Esophagus squamous epithelium (tissue), 5 donors: ENCODE results near the gene NHS. TPM values are rescaled to one million over a fixed set of nuclear protein-coding genes. Genes with fewer than 3 reads are reported as not detected.

Source experiments
- DNase-seq: peaks from one replicate; lab custom pipeline; 2025; lab: John Stamatoyannopoulos, UW
- H3K27ac ChIP-seq, 4 donors: fragments of 200-600 bp; sonication (generic); one replicate each; pipeline ENCODE4 v1.5.1; 2016 to 2019; ENCODE audit warnings: mild to moderate bottlenecking in 1 of 4
- H3K27me3 ChIP-seq, 4 donors: fragments of 200-600 bp; sonication (generic); 1 replicate in 3 of 4; 2 replicates in 1 of 4; pipeline versions ENCODE4 v1.5.1 to v1.6.0; 2017 to 2021; ENCODE audit warnings: antibody characterized with exemption in 1 of 4
- H3K36me3 ChIP-seq, 3 donors: fragments of 200-600 bp; sonication (generic); one replicate each; pipeline ENCODE4 v1.5.1; 2016 to 2019
- H3K4me1 ChIP-seq, 3 donors: fragments of 200-600 bp; sonication (generic); one replicate each; pipeline ENCODE4 v1.5.1; 2017 to 2019
- H3K4me3 ChIP-seq, 4 donors: fragments of 200-600 bp; sonication (generic); 1 replicate in 3 of 4; 2 replicates in 1 of 4; pipeline ENCODE4 v1.5.1; 2016 to 2019; ENCODE audit warnings: mild to moderate bottlenecking in 2 of 4, moderate library complexity in 1 of 4
- H3K9me3 ChIP-seq, 3 donors: fragments of 200-600 bp; sonication (generic); one replicate each; pipeline ENCODE4 v1.5.1; 2016 to 2019
- POLR2A ChIP-seq, 4 donors: fragments of 450-650 bp; IDR thresholded peaks; one replicate each; pipeline ENCODE4 v1.6.1; 2017; ENCODE audit warnings: antibody characterized with exemption in 4 of 4, mild to moderate bottlenecking in 4 of 4, moderate library complexity in 3 of 4
- WGBS, 2 donors: methylation state at CpG; one replicate each; pipeline ENCODE4 v1.1.5; 2018; 5-methylcytosine and 5-hydroxymethylcytosine counted together
- intact Hi-C: fragments of 100-400 bp; cut with DNase I; formaldehyde crosslinking; loops from one replicate; pipeline ENCODE4 v1.15.0; 2022
- small RNA-seq, 4 donors: library from RNA; depleted of rRNA; stranded (forward); fragments of <200 nt; gene quantifications; one replicate each; pipeline ENCODE3, GENCODE V24; 2016
- total RNA-seq, 4 donors: library from RNA; depleted of rRNA; stranded (reverse); fragments of >200 nt; gene quantifications; one replicate each; pipeline ENCODE4 v1.1.0, GENCODE V29; 2016
- TF ChIP-seq, protein P1 (sequence below), 6 experiments: fragments of 450-650 bp in 4 of 6; fragments of 200-600 bp in 2 of 6; sonication (generic) in 2 of 6; IDR thresholded peaks; one replicate each; pipeline ENCODE4 v1.5.1; 2016 to 2019; ENCODE audit warnings: antibody characterized with exemption in 6 of 6, mild to moderate bottlenecking in 4 of 6, moderate library complexity in 4 of 6
- donor health status: DM: yes; HTN: yes; CAD: no.

NHS gene
- total RNA-seq, 4 donors from 2014 or later = 1.2 to 3.4 (median 2.6) TPM

DNA sequence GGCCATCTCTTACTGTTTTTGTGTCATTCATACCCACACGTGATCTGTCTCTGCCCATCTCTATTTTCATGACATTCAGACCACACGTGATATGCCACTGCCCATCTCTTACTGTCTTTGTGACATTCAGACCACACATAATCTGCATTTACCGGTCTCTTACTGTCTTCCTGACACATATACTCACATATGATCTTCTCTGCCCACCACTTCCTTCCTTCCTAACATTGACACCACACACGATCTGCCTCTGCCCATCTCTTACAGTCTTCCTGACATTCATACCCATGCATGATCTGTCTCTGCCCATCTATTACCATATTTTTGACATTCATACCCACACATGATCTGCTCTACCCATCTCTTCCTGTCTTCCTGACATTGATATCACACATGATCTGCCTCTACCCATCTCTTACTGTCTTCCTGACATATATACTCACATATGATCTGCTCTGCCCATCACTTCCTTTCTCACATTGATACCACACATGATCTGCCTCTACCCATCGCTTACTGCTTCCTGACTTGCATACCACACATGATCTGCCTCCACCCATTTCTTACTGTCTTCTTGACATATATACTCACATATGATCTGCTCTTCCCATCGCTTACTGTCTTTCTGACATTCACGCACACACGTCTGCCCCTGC lies 398.3 kb downstream of the NHS start:
- DNase-seq = no peak
- H3K27me3 ChIP-seq = no peaks in the 10 kb centered on the region
- no peak overlapping the region for H3K4me3 ChIP-seq
- no peaks in the 10 kb centered on the region for H3K9me3 ChIP-seq
- intact Hi-C loops = no loop called here
- WGBS, 2 donors = 74 to 78% methylated on average over 8 of the region's 8 CpGs
- TF ChIP-seq, protein P1, sequence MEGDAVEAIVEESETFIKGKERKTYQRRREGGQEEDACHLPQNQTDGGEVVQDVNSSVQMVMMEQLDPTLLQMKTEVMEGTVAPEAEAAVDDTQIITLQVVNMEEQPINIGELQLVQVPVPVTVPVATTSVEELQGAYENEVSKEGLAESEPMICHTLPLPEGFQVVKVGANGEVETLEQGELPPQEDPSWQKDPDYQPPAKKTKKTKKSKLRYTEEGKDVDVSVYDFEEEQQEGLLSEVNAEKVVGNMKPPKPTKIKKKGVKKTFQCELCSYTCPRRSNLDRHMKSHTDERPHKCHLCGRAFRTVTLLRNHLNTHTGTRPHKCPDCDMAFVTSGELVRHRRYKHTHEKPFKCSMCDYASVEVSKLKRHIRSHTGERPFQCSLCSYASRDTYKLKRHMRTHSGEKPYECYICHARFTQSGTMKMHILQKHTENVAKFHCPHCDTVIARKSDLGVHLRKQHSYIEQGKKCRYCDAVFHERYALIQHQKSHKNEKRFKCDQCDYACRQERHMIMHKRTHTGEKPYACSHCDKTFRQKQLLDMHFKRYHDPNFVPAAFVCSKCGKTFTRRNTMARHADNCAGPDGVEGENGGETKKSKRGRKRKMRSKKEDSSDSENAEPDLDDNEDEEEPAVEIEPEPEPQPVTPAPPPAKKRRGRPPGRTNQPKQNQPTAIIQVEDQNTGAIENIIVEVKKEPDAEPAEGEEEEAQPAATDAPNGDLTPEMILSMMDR (IDR thresholded peaks at IDR 0.05) = no peak
- no peak for TF ChIP-seq POLR2A (IDR thresholded peaks at IDR 0.05)
- no peak overlapping the region for H3K27ac ChIP-seq
- H3K4me1 ChIP-seq = no peaks in the 10 kb centered on the region
- no peaks in the 10 kb centered on the region for H3K36me3 ChIP-seq

DNA sequence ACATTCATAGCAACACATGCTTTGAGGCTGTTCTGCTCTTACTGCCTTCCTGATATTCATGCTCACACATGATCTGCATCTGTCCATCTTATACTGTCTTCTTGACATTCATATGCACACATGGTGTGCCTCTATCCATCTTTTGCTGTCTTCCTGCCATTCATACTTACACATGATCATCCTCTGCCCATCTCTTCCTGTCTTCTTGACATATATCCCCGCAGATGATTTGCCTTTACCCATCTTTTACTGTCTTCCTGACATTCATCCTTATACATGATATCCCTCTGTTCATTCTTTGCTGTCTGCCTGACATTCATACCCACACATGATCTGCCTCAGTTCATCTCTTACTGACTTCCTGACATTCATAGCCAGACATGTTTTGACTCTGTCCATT lies 399.1 kb downstream of the NHS start:
- 48 to 83% methylated on average over 1 of the region's 1 CpG for WGBS, 2 donors
- H3K4me3 ChIP-seq = no peak overlapping the region
- H3K4me1 ChIP-seq = no peaks in the 10 kb centered on the region
- TF ChIP-seq, protein P1 (IDR thresholded peaks at IDR 0.05) = no peak
- no peak for TF ChIP-seq POLR2A (IDR thresholded peaks at IDR 0.05)
- no peaks in the 10 kb centered on the region for H3K27me3 ChIP-seq
- no peak overlapping the region for H3K27ac ChIP-seq
- intact Hi-C loops = no loop called here
- H3K36me3 ChIP-seq = no peaks in the 10 kb centered on the region
- H3K9me3 ChIP-seq = no peaks in the 10 kb centered on the region
- DNase-seq = no peak

DNA sequence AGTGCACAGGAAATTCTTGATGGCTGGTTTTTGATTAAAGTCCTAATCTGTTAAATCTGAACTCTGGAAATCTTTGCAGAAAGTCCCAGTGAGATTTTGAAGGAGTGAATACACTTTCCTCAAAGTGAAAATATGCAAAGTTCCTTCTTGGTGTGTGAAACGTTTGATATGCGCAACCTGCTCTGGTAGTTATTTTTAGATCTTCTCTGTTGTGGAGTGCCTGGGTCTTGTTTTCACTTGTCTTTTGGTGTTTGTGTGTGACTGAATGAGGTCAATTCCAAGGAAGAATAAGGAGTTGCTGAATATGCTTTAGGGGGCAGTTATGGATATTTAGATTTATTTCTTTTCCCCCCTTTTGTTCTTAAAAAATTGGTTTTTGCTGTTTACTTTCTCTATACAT lies 404.0 kb downstream of the NHS start:
- 38 to 56% methylated on average over 2 of the region's 2 CpGs for WGBS, 2 donors
- no peaks in the 10 kb centered on the region for H3K9me3 ChIP-seq
- DNase-seq = no peak
- H3K4me3 ChIP-seq = no peak overlapping the region
- H3K27ac ChIP-seq = no peak overlapping the region
- H3K36me3 ChIP-seq = no peaks in the 10 kb centered on the region
- H3K27me3 ChIP-seq = no peaks in the 10 kb centered on the region
- intact Hi-C loops = no loop called here
- H3K4me1 ChIP-seq = no peaks in the 10 kb centered on the region
- TF ChIP-seq, protein P1 (IDR thresholded peaks at IDR 0.05) = no peak
- no peak for TF ChIP-seq POLR2A (IDR thresholded peaks at IDR 0.05)

DNA sequence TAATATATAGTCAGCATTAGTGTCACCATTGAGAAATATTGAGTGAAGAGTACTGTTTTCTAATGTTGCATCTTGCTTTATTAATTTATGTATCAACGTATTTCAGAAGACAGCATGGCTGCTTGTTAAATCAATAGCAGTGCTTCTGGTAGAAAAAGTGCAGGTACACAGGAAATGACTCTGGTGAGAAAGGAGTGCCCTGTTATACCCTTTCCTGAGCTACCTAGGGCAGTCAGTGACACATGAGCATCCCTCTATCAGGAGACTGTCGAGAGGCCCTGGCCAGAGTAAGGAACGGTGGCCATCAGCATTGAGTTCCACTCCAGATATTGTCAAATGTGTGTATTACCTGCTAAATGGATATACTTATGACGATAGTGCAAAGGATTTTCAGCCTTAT lies 404.4 kb downstream of the NHS start:
- H3K9me3 ChIP-seq = no peaks in the 10 kb centered on the region
- no peak overlapping the region for H3K4me3 ChIP-seq
- TF ChIP-seq, protein P1 (IDR thresholded peaks at IDR 0.05) = no peak
- TF ChIP-seq POLR2A (IDR thresholded peaks at IDR 0.05) = no peak
- H3K27me3 ChIP-seq = no peaks in the 10 kb centered on the region
- H3K36me3 ChIP-seq = no peaks in the 10 kb centered on the region
- no peaks in the 10 kb centered on the region for H3K4me1 ChIP-seq
- intact Hi-C loops = no loop called here
- no peak for DNase-seq
- WGBS, 2 donors = 86% methylated on average over 4 of the region's 4 CpGs; no CpG with 5 or more reads in 1 of the 2 donors
- no peak overlapping the region for H3K27ac ChIP-seq

Small RNA genes lying within 50 kb of the gene (small RNA-seq; reads per million reads assigned to genes)
- 0 to 0.07 (median 0) reads per million in 4 donors for gene MIR4768
- 0 to 0.27 (median 0) reads per million in 4 donors for gene RF01210
